Measurements from ENCODE around the gene RHOB.

RHOB gene

DNA sequence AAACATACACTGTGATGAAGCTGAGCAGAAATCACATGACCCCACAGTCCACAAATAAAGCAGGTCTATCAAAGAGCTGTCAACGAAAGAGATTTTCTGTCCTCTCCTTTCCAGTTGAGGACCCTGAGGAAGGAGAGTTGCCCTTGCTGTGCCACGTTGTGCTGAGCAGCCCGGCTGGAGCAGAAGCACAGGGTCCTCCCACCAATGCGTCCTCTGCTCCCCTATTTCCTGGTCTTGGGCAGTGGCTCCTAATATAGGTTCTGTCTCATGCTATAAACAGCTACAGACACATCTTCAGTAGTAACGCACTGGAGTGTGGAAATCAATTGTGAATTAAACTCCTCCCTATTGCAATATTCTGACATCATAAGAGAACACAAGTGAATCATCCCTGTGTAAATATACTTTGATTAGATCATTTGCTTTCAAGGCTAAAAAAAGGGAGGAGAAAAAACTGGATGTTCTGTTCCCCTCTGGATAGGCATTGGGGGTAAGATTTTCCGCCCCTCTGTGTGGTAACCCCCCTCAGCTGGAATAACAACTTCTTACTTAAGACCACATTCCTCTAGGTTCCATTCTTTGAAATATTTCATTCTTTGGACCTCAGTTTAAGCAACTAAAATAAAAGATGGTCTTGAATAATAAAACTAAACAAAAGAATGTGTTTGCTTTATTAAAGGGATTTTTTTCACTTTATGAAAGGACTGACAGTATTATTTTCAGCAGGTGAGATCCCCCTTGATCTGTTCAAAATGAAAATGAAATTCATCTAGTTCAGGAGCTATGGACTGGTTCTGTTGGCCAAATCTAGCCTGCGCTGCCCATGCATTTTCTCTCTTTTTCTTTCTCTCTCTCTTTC, 8.3 kb upstream of the RHOB start:
- DNase-seq (ENCODE audit: low spot score) = no peak

DNA sequence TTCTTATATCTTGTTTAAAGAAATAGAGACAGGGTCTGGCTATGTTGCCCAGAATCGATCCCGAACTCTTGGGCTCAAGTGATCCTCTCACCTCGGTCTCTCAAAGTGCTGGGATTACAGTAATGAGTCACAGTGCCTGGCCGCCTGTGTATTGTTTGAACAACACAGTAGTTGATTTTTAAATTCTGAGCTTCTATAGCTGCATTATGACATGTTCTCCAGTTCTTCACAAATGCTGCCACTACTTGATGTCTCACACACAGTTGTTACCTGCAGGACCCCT, 7.7 kb upstream of the RHOB start:
- no peak for DNase-seq (ENCODE audit: low spot score)

GRCh38 chr2:20439503-20439902, 7.4 kb upstream of the RHOB start:
- no peak for DNase-seq (ENCODE audit: low spot score)

DNA sequence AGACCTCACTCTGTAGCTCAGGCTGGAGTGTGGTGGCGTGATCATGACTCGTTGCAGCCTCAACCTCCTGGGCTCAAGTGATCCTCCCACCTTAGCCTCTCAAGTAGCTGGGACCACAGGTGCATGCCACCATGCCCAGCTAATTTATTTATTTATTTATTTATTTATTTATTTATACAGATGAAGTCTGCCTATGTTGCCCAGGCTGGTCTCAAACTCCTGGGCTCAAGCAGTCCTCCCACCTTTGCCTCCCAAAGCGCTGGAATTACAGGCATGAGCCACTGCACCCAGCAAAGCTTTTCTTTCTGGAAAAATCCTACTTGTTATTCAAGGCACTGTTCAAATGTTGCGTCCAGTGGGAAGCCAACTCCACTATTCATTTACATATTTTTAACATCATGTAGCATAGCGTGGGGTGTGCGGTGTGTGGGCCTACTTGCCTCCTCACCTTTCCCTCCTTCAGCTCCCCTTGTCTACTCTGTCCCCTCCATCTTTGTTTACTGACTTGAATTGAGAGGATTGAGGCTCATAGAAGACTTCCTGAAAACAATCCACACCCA, 6.8 kb upstream of the RHOB start:
- DNase-seq (ENCODE audit: low spot score) = no peak

GRCh38 chr2:20443276-20443920, 3.5 kb upstream of the RHOB start:
- peak; percentile 50 for DNase-seq (ENCODE audit: low spot score)

GRCh38 chr2:20444101-20444992, 2.5 kb upstream of the RHOB start:
- no peak for DNase-seq (ENCODE audit: low spot score)

- no peak for DNase-seq (ENCODE audit: low spot score)
Measured at GRCh38 chr2:20444993-20445910, 1.6 kb upstream of the RHOB start.

DNA sequence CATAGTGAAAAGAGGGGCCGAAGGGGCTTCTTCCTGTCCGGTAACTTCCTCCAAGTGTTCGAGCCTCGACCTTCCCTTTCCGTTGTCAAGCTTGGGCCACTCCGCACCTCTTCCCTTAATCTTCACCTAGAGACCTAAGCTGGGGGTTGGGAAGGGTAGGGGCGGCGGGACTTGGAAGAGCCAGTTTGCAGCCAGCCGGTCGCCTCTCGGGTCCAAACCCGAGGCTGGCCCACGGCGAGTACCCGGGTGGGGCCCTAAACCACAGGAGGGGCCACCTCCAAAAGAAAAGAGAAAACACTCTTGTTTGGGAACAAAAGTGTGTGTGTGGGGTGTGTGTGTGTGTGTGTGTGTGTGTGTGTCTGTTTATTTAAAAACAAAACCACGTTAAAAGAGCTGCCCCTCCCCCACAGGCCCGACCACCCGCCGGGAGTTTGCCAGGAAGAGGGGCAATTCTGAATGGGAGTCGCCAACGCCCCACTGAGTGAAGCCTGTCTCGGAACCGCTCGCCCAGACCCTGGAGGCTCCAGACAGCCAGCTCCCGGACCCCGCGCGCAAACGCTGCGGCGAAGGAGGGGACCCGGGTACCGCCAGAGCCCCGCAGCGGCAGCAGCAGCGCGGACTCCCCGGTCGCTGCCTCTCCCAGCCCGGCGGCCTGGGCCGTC, 488 bp upstream of the RHOB start:
- peak; percentile 10 for DNase-seq (ENCODE audit: low spot score)

DNA sequence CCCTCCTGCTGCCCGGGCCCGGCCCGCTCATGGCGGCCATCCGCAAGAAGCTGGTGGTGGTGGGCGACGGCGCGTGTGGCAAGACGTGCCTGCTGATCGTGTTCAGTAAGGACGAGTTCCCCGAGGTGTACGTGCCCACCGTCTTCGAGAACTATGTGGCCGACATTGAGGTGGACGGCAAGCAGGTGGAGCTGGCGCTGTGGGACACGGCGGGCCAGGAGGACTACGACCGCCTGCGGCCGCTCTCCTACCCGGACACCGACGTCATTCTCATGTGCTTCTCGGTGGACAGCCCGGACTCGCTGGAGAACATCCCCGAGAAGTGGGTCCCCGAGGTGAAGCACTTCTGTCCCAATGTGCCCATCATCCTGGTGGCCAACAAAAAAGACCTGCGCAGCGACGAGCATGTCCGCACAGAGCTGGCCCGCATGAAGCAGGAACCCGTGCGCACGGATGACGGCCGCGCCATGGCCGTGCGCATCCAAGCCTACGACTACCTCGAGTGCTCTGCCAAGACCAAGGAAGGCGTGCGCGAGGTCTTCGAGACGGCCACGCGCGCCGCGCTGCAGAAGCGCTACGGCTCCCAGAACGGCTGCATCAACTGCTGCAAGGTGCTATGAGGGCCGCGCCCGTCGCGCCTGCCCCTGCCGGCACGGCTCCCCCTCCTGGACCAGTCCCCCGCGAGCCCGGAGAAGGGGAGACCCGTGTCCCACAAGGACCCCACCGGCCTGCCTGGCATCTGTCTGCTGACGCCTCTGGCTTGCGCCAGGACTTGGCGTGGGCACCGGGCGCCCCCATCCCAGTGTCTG, 767 bp downstream of the RHOB start:
- DNase-seq (ENCODE audit: low spot score) = no peak

DNA sequence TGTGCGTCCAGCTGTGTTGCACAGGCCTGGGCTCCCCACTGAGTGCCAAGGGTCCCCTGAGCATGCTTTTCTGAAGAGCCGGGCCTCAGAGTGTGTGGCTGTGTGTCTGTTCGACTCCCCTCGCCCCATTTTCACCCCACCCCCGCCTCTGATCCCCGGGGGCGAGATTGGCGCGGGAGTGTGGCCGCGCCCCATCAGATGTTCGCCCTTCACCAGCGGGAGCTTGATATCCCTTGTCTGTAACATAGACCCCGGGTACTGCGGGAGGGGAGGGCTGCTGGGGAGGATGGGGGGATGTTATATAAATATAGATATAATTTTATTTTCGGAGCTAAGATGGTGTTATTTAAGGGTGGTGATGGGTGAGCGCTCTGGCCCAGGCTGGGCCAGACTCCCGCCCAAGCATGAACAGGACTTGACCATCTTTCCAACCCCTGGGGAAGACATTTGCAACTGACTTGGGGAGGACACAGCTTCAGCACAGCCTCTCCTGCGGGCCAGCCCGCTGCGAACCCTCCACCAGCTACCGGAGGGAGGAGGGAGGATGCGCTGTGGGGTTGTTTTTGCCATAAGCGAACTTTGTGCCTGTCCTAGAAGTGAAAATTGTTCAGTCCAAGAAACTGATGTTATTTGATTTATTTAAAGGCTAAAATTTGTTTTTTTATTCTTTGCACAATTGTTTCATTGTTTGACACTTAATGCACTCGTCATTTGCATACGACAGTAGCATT, 1.5 kb downstream of the RHOB start:
- DNase-seq (ENCODE audit: low spot score) = no peak

DNA sequence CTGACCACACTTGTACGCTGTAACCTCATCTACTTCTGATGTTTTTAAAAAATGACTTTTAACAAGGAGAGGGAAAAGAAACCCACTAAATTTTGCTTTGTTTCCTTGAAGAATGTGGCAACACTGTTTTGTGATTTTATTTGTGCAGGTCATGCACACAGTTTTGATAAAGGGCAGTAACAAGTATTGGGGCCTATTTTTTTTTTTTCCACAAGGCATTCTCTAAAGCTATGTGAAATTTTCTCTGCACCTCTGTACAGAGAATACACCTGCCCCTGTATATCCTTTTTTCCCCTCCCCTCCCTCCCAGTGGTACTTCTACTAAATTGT, 2.1 kb downstream of the RHOB start:
- no peak for DNase-seq (ENCODE audit: low spot score)

DNA sequence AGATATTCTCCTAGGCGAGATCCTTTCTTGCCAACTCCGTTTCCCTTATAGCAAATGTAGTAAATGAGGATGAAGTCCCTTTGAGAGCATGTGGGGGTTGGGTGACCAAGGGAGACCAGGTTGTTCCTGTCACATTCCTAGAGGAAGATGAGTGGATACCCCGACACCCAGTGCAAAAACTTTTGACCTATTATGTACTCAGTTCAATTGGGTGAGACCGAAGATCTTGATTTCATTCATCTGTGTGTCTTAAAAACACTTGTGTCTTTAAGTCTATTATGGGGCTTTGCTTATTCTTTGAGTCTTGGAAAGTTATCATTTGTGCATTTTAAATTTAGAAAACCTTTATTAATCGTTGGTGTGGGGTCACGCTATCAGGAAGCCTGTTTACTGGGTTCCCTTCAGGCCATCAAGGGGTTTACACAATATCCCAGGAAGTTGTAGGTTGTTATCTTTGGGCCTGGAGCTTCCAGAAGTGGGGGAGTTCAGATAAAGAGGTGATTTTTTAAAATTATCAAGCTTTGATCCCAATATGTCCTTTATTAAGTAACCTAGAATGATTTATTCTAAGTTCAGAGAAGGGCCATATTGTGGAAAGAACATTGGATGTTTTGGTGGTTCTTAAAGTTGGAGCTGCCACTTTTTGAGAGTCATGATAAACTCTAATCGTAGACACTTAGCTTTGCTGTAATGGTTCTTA, 2.8 kb downstream of the RHOB start:
- DNase-seq (ENCODE audit: low spot score) = no peak

GRCh38 chr2:20450201-20450999, 3.5 kb downstream of the RHOB start:
- no peak for DNase-seq (ENCODE audit: low spot score)

DNA sequence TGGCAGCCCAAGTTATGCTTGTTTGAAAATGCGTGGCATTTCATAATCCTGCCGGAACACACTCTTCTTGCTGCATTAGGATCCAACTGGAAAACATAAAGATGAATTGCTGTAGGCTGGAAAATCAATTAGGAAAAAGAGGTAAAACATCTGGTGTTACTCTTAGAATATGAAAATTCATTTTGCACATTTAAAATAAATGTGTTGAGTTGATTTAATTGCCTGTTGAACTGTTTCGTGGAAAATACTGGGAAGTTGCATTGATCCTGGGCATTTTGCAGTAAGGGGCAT, 4.1 kb downstream of the RHOB start:
- no peak for DNase-seq (ENCODE audit: low spot score)

DNA sequence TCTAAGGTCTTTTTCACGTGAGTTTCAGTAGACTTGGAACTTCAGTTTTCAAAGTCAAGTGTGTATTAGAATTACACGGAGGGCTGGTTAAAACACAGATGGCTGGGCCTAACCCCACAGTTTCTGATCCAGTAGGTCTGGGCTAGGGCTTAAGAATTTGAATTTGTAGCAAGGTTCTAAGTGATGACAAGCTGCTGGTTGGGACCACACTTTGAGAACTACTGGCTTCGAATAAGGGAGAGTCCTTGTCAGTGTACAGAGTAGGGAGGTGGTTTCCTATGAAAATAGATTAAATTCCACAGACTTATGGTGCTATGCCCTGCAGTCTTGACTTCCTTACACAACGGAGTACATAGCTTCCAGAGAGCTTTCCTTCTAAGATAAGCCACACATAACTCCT, 4.5 kb downstream of the RHOB start:
- DNase-seq (ENCODE audit: low spot score) = no peak

GRCh38 chr2:20451761-20452499, 5.1 kb downstream of the RHOB start:
- DNase-seq (ENCODE audit: low spot score) = no peak

GRCh38 chr2:20452551-20452950, 5.7 kb downstream of the RHOB start:
- DNase-seq (ENCODE audit: low spot score) = no peak

DNA sequence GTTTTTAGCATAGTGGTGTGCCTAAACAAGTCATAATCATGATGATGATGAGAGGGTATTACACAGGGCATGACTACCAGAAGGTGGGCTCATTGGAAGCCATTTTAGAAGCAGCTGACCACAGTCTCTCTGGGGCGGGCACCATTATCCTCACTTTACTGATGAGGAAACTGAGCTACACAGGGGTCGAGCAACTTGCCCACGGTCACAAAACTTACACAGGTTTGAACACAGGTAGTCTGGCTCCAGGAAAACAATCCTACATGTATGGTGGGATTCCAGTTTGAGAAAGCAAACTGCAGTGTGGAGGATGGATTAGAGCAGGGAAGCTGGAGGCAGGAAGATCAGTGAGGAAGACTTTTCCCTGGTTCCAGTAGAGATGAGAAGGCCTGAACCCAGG, 6.2 kb downstream of the RHOB start:
- no peak for DNase-seq (ENCODE audit: low spot score)

All from CD4-positive, alpha-beta T cell treated with Interleukin-2 at 100 ng/mL for 4 hours (primary cell).